NCI-H524 (cell line): ENCODE data around the gene EEFSEC.

Experiments
- DNase-seq, 2 experiments: peaks; one replicate each; lab custom pipeline; 2025; lab: John Stamatoyannopoulos, UW

The EEFSEC gene

GRCh38 chr3:128185630-128186447 is 32.6 kb downstream of the EEFSEC start:
- no peak for DNase-seq

DNA sequence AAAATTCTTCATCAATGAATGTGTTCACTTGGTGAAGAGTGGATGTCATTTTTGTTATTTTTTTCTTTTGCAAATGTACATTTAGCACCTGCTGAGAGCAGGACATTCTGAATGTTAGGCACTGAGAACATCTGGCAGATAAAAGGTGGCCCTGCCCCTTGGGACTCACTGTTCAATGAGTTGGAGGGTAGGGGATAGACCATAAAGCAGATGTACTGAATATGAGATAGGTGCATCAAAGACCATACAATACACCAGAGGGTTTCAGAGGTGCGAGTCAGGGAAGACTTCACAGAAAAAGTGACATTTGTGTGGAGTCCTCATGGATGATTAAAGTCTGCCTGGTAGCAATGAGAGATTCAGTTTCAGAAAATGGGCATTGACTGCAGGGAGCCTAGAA is 34.2 kb downstream of the EEFSEC start:
- DNase-seq, result no peak

DNA sequence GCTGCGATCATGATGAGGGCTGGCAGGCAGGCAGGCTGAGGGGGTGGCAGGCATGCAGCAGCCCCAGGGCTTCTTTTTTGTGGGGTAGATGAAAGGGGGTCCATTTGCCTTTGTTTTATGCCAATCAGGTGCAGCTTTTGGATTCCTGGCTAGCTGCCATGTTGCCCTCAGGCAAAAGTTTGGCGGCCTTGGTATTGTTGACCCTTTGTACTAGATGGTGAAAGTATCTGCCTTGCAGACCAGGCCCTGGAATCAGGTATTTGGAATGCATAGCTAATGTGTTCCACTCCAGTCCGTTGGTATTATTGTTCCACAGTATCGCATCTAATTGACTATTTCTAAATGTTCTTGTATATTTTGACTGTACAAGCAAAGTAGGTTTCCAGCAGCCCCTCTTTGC is 35.0 kb downstream of the EEFSEC start:
- DNase-seq, result no peak

DNA sequence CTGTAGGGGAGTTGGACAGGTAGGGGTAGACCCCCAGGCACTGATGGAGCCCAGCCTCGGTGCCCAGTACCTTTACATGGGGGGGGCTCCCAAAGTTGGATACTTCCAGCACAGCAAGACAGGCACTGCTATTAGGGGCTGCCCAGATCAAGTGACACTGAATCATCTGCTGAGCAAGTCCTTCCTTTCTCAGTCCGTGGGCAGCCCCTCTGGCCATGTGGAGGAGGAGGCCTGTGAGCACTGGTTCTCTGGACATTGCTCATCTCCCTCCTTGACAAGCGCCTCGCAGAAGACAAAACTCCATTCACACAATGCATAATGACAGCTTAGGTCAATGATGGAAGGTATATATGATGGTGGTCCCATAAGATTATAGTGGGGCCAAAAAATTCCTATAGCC is 35.7 kb downstream of the EEFSEC start:
- no peak for DNase-seq

- no peak for DNase-seq
These were observed 37.2 kb downstream of the EEFSEC start for GRCh38 chr3:128190501-128190900.

GRCh38 chr3:128192131-128192530 is 38.9 kb downstream of the EEFSEC start:
- DNase-seq, result no peak

DNA sequence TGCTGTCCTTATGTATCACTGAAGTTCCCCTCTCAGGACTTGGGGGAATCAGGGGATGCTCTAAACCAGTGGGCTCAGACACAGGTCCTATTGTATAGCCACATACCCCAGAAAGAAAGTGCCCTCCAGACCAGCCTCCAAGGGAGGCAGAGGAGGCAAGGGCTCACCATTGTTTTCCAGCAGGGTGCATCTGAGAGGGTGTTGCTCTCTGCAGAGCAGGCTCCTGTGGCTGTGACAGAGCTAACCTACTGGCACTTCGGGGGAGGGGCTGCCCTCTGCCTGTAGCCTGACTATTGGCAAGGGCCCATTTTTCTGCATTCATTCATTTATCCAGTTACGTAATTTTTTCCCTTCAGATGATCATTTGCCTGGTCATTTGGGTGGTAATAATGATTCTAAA is 39.9 kb downstream of the EEFSEC start:
- DNase-seq, result no peak

GRCh38 chr3:128194843-128195242 is 41.6 kb downstream of the EEFSEC start:
- no peak for DNase-seq

DNA sequence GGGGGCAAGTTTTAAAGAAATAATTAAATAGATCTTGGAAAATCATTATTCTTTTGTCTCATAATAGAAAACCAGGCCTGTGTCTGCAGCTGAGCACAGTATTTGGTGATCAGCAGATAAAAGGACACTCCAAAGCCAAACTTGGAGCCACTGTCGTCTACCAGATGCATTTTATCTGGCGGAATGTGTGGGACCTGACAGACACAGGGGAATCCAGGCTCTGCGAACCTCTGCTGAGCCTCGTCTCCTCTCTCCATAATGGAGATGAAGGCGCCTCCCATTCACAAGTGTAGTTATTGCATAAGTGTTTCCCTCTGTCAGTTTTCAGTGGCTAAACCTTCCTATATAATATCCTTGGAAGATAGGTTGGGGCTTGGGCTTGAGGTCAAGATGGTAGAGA is 42.1 kb downstream of the EEFSEC start:
- DNase-seq, result no peak

DNA sequence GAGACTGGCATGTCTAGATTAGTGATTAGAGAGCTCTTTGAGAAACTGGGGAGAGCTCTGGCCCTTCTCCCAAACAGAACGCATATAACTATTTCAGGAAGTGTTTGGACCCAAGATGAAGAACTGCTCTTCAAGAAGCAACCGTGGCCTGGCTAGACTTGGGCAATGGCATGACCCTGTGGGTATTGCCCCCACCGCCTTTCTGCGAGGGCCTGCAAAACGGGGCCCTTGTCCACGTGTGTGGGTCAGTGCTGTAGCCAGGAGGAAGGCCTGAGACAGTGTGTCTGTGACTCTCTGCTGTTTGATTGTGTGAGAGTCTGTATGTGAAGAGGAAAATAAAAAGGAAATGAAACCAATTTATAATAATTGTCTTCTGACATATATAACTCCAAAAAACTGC is 42.5 kb downstream of the EEFSEC start:
- DNase-seq, result no peak

- no peak for DNase-seq
These were observed 43.4 kb downstream of the EEFSEC start for GRCh38 chr3:128196647-128197046.

DNA sequence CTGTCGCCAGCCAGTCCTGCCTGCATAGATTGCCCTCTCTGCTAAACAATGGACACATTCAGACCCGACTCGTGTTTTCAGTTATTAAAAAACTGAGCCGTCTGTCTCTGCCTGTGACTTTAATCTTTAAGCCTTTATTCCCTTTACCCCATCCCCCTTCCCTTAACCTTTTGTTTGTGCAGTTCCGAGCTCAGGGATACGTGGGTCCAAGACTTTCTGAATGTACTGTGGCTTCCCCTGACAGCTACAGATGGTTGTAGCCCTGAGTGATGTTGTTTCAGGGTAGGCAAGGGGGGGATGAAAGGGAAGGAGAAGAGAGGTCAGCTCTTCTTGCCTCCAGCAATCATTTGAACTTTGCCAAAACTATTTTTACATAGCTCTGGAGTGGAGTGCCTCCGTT is 44.6 kb downstream of the EEFSEC start:
- DNase-seq, result no peak

- no peak for DNase-seq
These were observed 45.0 kb downstream of the EEFSEC start for GRCh38 chr3:128198313-128198712.

DNA sequence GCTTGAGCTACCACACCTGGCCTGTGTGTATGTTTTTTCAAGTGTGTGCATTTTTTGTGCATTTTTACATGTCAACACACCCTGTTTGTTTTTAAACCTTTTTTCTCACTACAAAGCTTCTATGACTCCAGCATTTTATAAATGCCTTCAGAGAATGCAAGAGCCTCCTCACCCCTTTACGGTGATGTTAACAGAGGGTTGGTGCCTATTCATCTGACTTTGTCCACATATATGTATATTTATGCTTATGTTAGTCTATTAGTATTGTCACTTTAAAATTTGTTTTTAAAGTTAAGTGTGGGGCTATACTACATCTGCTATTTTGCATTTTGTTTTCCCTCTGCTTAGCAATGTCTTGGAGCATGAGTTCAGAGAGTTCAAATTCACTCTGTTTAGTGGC is 45.8 kb downstream of the EEFSEC start:
- no peak for DNase-seq

DNA sequence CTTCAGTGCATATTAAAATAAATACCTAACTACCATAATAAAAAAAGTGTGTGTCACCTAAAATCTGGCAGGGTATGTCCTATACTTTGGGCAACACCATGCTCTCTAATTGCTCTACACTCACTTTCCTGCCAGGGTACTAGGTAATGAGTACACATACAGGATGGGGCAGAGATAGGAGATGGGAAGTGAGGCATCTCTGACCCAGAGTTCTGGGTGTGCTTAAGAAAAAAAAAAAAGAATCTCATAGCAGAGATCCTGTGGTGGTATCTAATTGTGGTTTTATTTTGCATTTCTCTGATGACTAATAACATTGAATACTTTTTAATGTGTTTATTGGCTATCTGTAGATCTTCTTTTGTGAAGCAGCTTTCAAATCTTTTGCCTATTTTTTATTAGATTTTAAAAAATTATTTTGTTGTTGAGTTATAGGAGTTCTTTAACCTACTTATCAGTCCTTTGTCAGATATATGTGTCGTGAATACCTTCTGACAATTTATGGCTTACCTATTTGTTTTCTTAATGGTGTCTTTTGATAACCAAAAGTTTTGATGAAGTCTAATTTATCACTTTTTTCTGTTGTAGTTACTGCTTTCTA is 48.0 kb downstream of the EEFSEC start:
- no peak for DNase-seq

DNA sequence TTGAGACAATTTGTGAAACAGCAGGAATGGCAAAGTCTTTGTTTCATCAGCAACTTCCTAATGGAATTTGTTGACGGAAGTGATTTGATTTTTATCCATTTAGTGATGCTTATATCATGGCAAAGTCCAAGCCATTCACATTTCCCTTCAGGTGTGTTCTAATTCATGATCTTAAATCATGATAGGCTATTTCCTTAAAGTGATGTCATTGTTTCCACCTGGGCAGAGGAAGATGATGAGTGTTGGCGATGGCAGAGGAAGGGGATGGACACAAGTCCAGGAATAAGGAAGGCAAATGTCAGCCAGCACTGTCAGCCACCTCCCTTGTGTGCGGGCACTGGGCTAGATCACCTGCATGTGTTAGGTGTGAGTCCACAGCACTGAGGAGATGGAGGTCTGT is 49.9 kb downstream of the EEFSEC start:
- DNase-seq, result no peak

DNA sequence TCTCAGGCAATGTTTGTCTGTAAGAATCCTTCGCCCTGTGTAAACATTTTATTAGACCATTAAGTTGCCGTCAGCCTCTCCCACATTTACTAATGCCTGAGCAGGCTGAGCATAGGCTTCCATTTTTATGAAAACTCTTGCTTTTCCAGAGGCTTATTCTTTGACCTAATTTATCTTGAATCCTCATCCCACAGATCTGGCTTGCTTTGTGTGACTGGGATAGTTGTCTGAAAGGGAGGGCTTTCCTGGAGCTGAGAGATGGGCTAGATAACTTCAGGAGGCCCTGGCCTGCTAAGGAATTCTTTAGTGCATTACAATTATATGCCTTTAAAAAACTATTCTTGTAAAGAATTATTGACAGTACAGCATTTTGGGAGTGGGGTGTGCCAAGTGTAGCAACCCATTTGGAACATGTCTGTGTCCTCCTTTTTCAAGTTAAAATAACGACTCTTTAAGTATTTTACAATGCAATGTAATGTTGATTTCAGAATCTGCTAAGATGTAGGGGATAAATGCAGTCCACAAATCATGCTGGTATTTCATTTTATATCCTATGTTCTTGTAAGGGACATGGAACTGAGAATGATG is 52.4 kb downstream of the EEFSEC start:
- DNase-seq, result no peak

GRCh38 chr3:128207951-128208350 is 54.7 kb downstream of the EEFSEC start:
- no peak for DNase-seq

DNA sequence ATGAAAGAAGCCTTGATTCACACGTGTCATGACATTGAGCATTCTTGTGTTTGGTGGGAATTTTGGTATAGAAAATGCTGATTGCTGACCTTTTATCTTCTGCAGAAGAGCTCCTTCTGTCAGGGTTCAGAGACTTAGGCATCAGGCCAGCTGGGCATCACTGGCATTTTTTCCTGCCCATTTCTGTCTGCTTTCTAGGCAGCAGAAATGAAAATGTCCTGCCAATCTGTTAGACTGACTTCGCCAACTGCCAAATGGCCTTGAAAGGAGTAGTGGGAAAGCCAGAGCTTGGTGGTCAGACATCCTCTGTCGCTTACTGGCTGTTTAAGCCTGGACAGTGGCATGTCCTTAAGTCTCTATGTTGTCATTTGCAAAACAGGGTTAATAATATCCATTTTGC is 57.4 kb downstream of the EEFSEC start:
- no peak for DNase-seq

- no peak for DNase-seq
These were observed 60.8 kb downstream of the EEFSEC start for GRCh38 chr3:128214056-128214455.

DNA sequence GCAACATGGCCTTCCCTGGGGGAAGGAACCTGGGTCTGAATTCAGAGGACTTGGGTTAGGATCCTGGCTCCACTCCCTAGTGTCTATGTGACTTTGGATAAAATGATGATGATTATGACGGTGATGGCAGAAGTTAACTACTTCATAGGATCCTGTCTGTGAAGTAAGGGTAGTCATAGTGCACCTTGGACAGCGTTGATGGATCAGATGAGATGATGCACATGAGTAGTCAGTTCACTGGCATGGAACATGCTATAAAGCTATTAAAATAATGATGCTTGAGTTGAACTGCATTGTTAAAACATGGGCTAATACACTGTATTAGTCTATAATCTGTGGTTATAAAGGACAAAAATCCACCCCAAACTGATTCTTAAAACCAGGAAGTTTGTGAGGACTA is 62.0 kb downstream of the EEFSEC start:
- DNase-seq, result no peak

GRCh38 chr3:128215800-128216495 is 62.7 kb downstream of the EEFSEC start:
- no peak for DNase-seq
